Common myeloid progenitor, CD34-positive (primary cell): ENCODE measurements around the gene TXNDC12.
"Not testable (repeated sequence)": the region's sequence is repeated elsewhere in the genome, so short reads cannot be mapped to it uniquely, and the experiment has no call there.

ENCODE experiments used
- CTCF ChIA-PET: fragments of 350-600 bp; sonication (Branson Sonifier 250); formaldehyde crosslinking; loops from one replicate; lab custom pipeline; 2021; ENCODE audit warnings: antibody characterized with exemption; lab: Charles Lee
- POLR2A ChIA-PET: fragments of 350-600 bp; sonication (Branson Sonifier 250); formaldehyde crosslinking; loops from one replicate; lab custom pipeline; 2021; ENCODE audit warnings: antibody characterized with exemption; lab: Charles Lee
- DNase-seq, 3 donors: peaks; one replicate each; pipeline versions ENCODE4 v3.0.0 to v3.0.0-alpha.2; 2013
- H3K27ac ChIP-seq, 2 experiments: 1 replicate in 1 of 2; 2 replicates in 1 of 2; pipeline ENCODE4 v1.7.0; 2013; ENCODE audit warnings: inconsistent platforms in 2 of 2, low read length in 2 of 2, mild to moderate bottlenecking in 2 of 2, low read depth in 1 of 2, moderate library complexity in 1 of 2; ENCODE audit not compliant: severe bottlenecking in 2 of 2, insufficient read depth in 1 of 2, poor library complexity in 1 of 2
- H3K27me3 ChIP-seq, 5 experiments: replicated peaks in 2 of 5; 1 replicate in 3 of 5; 2 replicates in 2 of 5; pipeline versions ENCODE4 v1.6.1 to v1.7.0; 2013; ENCODE audit warnings: low read length in 4 of 5, mild to moderate bottlenecking in 2 of 5, moderate library complexity in 2 of 5, inconsistent platforms in 1 of 5; ENCODE audit not compliant: insufficient read depth in 5 of 5, control insufficient read depth in 4 of 5
- H3K36me3 ChIP-seq, 4 experiments: 1 replicate in 2 of 4; 2 replicates in 2 of 4; pipeline versions ENCODE4 v1.6.1 to v1.7.0; 2013; ENCODE audit warnings: low read length in 3 of 4, control low read depth in 1 of 4, mild to moderate bottlenecking in 1 of 4; ENCODE audit not compliant: control insufficient read depth in 4 of 4, insufficient read depth in 4 of 4
- H3K4me1 ChIP-seq, 4 experiments: 1 replicate in 3 of 4; 2 replicates in 1 of 4; pipeline versions ENCODE4 v1.6.1 to v1.7.1; 2013; ENCODE audit warnings: low read length in 3 of 4, mild to moderate bottlenecking in 3 of 4, control low read depth in 1 of 4, inconsistent platforms in 1 of 4, moderate library complexity in 1 of 4; ENCODE audit not compliant: control insufficient read depth in 4 of 4, insufficient read depth in 4 of 4; ENCODE audit errors: control extremely low read depth in 1 of 4
- H3K4me3 ChIP-seq, 7 experiments: 1 replicate in 4 of 7; 2 replicates in 3 of 7; pipeline versions ENCODE4 v1.5.1 to v1.7.0; 2013; ENCODE audit warnings: mild to moderate bottlenecking in 7 of 7, low read length in 6 of 7, moderate library complexity in 6 of 7, inconsistent platforms in 2 of 7, low read depth in 2 of 7, control low read depth in 1 of 7; ENCODE audit not compliant: insufficient read depth in 4 of 7, control insufficient read depth in 1 of 7; ENCODE audit errors: extremely low read depth in 1 of 7
- H3K9me3 ChIP-seq, 5 experiments: 1 replicate in 4 of 5; 2 replicates in 1 of 5; pipeline versions ENCODE4 v1.6.1 to v1.7.1; 2013; ENCODE audit warnings: low read length in 4 of 5, mild to moderate bottlenecking in 2 of 5, inconsistent platforms in 1 of 5, low read depth in 1 of 5, moderate library complexity in 1 of 5; ENCODE audit not compliant: control insufficient read depth in 4 of 5, insufficient read depth in 2 of 5; ENCODE audit errors: control extremely low read depth in 1 of 5
- WGBS: methylation state at CpG from one replicate; pipeline ENCODE4 v1.1.5; 2013; ENCODE audit not compliant: insufficient coverage; 5-methylcytosine and 5-hydroxymethylcytosine counted together

TXNDC12 gene

GRCh38 chr1:52028839-52029238 is 26.2 kb downstream of the TXNDC12 start:
- WGBS: no CpG with 5 or more reads among the region's 5 CpGs

DNA sequence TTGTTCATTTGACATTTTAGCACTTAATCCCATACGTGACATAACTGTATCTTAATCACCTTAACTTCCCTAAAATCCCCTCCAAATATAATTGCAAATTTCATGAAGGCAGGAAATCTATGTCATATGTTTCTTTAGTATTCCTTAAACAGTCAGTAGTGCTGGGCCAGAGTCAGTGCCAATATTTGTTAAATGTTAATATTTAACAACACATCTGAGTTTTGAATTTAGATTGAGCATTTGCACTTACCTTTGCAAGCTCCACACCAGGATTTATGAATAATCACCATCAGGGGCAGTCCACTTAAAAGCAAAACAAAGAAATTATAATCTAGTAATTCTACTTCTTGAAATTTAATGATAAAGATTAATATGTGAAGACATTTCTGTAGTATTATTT is 26.7 kb downstream of the TXNDC12 start:
- peak in 1 of 3 donors; percentile 12 for DNase-seq
- CTCF ChIA-PET: interaction anchor here (1.2 kb wide), 1 partner anchor 132 kb away, joined by 4 read pairs; no protein-coding TSS in a partner anchor

More at GRCh38 chr1:52028839-52029238, 26.2 kb downstream of the TXNDC12 start:
- POLR2A ChIA-PET, H3K9me3 ChIP-seq, H3K4me3 ChIP-seq, DNase-seq, H3K27ac ChIP-seq, H3K27me3 ChIP-seq: not testable (repeated sequence)
- Histone ChIP-seq H3K36me3 (peaks cover 10 to 23% (median 16%) of the 10 kb centered on the region in 4 experiments), H3K4me1 (peaks cover 0 to 19% (median 13%) of the 10 kb centered on the region in 4 experiments)
- CTCF ChIA-PET: interaction anchor here (0.9 to 1.2 kb wide), 2 partner anchors 130 to 132 kb away, joined by 3 to 4 read pairs; no protein-coding TSS in a partner anchor

DNA sequence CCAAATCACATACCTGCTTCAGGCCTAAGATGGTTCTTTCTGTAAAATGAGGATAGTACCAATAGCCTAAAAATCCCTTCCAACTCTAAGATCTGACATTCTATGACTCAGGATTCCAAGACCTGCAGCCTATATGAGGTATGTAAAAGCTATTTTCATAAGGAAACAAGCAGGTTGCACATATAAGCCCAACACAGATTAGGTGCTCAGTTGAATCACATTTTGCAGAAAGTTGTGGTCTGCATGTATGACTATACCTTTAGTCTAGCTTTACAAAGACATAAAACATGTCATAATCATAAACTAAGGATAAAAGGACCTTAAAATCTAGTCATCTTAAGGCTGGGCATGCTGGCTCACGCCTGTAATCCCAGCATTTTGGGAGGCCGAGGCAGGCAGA is 28.7 kb downstream of the TXNDC12 start:
- no peak for DNase-seq
- Histone ChIP-seq H3K9me3 (no peaks in the 10 kb centered on the region), H3K36me3 (peaks cover 19 to 45% (median 34%) of the 10 kb centered on the region in 4 experiments), H3K27me3 (no peaks in the 10 kb centered on the region), H3K27ac (no peak overlapping the region), H3K4me3 (no peak overlapping the region), H3K4me1 (no peaks in the 10 kb centered on the region)
- CTCF ChIA-PET: no interaction called here
- POLR2A ChIA-PET: no interaction called here
- WGBS: 100% methylated on average over 1 of the region's 2 CpGs

More for the DNA sequence above, 26.7 kb downstream of the TXNDC12 start:
- no CpG with 5 or more reads among the region's 1 CpG for WGBS
- POLR2A ChIA-PET: no interaction called here
- H3K27ac ChIP-seq: no peak overlapping the region
- H3K36me3 ChIP-seq: peaks cover 10 to 28% (median 21%) of the 10 kb centered on the region in 4 experiments
- H3K4me3 ChIP-seq: no peak overlapping the region
- H3K4me1 ChIP-seq: peaks cover 0 to 18% (median 13%) of the 10 kb centered on the region in 4 experiments
- no peaks in the 10 kb centered on the region for H3K27me3 ChIP-seq
- H3K9me3 ChIP-seq: no peaks in the 10 kb centered on the region

- POLR2A ChIA-PET: no interaction called here
- H3K36me3 ChIP-seq: peaks cover 20 to 59% (median 37%) of the 10 kb centered on the region in 4 experiments
- CTCF ChIA-PET: no interaction called here
These were observed 32.9 kb downstream of the TXNDC12 start for GRCh38 chr1:52022133-52022532.

DNA sequence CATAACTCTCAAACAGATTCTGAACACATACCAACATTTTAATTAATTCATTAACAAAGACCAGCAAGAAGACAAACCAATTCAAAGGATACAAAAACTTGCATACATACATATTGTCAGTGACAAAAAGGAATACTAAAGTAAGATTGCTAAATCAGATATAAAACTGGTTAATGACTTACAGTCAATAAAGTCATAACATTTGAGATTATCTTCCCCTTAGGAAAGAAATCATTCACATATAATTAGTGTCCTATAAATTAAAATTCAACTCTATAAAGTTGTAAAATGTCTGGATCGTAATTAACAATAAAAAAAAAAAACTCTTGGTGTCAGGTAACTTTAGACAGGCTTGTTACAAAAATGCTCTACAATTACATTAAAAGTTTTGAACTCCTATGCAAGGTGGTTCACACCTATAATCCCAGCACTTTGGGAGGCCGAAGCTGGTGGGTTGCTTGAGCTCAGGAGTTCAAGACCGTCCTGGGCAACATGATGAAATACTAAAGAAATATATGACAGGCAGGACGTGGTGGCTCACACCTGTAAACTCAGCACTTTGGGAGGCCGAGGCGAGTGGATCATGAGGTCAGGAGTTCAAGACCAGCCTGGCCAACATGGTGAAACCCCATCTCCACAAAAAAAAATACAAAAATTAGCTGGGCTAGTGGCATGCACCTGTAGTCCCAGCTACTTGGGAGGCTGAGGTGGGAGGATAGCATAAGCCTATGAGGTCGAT is 46.8 kb downstream of the TXNDC12 start:
- Histone ChIP-seq H3K36me3 (no peaks in the 10 kb centered on the region), H3K4me1 (no peaks in the 10 kb centered on the region), H3K9me3 (no peaks in the 10 kb centered on the region), H3K27me3 (peaks cover 2 to 20% (median 7%) of the 10 kb centered on the region in 5 experiments), H3K27ac (no peak overlapping the region), H3K4me3 (no peak overlapping the region)
- DNase-seq: no peak
- ChIA-PET CTCF (no interaction called here), POLR2A (interaction anchor here (0.7 kb wide), 1 partner anchor 50 kb away, joined by 4 read pairs; no protein-coding TSS in a partner anchor)
- WGBS: 83% methylated on average over 1 of the region's 7 CpGs

More at GRCh38 chr1:52022133-52022532, 32.9 kb downstream of the TXNDC12 start:
- Histone ChIP-seq H3K4me3 (no peak overlapping the region), H3K27ac (no peak overlapping the region), H3K27me3 (no peaks in the 10 kb centered on the region), H3K4me1 (no peaks in the 10 kb centered on the region), H3K9me3 (no peaks in the 10 kb centered on the region)
- DNase-seq: no peak
- WGBS: 100% methylated on average over 1 of the region's 2 CpGs

DNA sequence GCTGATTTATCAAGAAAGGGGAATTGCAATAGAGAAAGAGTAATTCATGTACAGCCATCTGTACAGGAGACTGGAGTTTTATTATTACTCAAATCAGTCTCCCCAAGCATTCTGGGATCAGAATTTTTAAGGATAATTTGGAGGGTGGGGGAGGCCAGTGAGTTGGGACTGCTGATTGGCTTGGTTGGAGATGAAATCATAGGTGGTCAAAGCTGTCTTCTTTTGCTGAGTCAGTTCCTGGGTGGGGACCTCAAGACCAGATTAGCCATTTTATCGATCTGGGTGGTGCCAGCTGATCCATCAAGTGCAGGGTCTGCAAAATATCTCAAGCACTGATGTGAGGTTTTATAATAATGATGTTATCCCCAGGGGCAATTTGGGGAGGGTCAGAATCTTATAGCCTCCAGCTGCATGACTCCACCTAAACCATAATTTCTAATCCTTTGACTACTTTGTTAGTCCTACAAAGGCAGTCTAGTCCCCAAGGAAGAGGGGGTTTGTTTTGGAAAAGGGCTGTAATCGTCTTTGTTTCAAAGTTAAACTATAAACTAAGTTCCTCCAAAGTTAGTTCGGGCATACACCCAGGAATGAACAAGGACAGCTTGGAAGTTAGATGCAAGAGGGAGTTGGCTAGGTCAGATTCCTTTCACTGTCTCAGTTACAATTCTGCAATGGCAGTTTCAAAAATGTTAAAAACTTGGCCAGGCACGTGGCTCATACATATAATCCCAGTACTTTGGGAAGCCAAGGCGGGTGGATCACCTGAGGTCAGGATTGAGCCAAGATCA is 47.6 kb downstream of the TXNDC12 start:
- ChIA-PET CTCF (no interaction called here), POLR2A (no interaction called here)
- Histone ChIP-seq H3K9me3 (no peaks in the 10 kb centered on the region), H3K27ac (no peak overlapping the region), H3K27me3 (peaks cover 2 to 20% (median 7%) of the 10 kb centered on the region in 5 experiments), H3K4me1 (no peaks in the 10 kb centered on the region), H3K36me3 (no peaks in the 10 kb centered on the region), H3K4me3 (no peak overlapping the region)
- WGBS: 90% methylated on average over 3 of the region's 5 CpGs
- DNase-seq: no peak
